GM10266 (cell line): ENCODE data around the gene PCDHGC4.

Source experiments
- DNase-seq: peaks from one replicate; pipeline ENCODE4 v3.0.0; 2012; ENCODE audit errors: extremely low spot score
- TF ChIP-seq, protein P1 (sequence below): IDR thresholded peaks from 2 replicates; pipeline ENCODE4 v1.5.1; 2012; ENCODE audit warnings: mild to moderate bottlenecking, low read depth; ENCODE audit not compliant: control insufficient read depth, insufficient read depth; ENCODE audit errors: missing control alignments

The PCDHGC4 gene

DNA sequence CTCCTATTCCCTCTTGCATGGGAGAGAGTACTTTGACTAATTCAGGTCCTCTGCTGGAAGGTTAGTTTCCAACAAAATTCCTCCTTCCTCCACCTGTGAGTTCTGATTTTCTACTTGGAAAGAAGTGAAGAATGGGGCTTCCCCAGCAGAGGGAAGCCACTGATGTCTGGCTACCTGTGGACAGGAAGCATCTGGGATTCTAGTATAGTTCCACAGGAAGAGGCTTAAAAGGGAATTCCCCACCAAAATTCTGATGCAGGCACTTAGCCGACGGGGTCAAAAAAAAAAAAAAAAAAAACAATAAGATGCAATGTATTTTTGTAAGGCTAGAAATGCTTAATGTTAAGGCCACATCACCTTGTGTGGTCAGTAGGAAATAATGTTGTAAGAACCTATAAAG lies 37.5 kb downstream of the PCDHGC4 start:
- TF ChIP-seq, protein P1, sequence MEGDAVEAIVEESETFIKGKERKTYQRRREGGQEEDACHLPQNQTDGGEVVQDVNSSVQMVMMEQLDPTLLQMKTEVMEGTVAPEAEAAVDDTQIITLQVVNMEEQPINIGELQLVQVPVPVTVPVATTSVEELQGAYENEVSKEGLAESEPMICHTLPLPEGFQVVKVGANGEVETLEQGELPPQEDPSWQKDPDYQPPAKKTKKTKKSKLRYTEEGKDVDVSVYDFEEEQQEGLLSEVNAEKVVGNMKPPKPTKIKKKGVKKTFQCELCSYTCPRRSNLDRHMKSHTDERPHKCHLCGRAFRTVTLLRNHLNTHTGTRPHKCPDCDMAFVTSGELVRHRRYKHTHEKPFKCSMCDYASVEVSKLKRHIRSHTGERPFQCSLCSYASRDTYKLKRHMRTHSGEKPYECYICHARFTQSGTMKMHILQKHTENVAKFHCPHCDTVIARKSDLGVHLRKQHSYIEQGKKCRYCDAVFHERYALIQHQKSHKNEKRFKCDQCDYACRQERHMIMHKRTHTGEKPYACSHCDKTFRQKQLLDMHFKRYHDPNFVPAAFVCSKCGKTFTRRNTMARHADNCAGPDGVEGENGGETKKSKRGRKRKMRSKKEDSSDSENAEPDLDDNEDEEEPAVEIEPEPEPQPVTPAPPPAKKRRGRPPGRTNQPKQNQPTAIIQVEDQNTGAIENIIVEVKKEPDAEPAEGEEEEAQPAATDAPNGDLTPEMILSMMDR = no peak
- DNase-seq = no peak

DNA sequence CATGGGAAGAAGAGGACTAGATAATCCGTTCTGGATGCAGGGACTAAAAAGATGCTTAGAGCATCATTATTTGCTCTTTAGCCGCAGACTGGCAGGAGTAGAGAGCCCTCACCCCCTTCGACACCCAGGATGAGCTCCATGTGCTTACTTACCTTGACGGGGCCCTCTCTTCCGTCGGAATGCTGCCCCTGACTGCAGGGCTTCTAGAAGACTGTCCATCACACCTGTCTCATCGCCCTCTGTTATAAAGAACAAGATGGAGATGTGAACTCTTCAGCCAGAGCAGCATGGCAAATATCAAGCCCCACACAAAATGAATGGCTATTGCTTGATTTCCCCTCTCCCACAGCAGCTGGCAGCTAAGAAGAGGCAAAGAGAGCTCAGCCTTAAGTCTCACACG lies 39.2 kb downstream of the PCDHGC4 start:
- TF ChIP-seq, protein P1 = no peak
- no peak for DNase-seq

DNA sequence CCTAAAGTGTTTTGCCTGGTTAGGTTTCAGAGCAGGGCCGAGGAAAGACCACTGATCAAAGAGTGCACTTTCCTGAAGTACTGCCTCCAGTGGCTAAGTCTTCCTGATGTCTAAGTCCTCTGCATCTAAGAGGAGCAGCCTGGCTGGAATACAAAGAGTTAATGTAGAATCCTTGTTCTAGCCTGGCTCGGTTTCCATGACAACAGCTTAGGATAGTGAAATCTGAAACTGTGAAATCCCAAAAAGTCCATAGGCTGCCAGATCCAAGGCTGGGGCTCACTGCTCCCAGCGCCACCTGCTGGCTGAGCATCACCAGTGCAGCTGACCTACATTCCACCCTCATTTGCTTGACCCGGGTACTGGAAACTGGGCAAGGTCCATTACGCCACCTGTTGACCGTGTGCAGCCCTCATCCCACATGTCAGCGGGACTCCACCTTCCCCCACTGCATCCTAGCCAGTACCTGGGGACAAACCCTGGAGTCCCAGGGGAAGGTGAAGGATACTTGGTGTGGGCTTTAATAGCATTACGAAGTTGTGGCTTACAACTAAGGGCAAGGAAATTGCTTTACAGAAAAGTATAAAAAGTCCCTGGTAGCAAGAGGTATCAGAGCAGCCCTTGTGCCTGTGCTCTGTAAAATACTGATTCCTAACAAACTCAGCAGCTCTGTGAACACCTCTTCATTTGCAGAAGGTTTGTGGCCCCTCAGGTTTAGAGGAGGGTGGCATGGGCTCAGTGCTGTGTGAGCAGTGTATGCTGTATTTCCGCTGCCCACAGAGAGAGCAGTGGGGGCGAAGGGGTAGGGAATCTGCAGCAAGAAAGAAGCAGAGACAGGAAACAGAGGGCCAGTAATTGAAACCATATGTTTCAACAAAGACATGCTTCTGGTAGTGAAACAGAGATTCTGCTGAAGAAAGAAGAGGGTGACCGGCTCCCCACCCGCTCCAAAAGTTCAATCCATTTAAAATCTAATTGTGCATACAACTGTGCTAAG lies 40.1 kb downstream of the PCDHGC4 start:
- TF ChIP-seq, protein P1 = peak; percentile 98
- peak; percentile 65 for DNase-seq

DNA sequence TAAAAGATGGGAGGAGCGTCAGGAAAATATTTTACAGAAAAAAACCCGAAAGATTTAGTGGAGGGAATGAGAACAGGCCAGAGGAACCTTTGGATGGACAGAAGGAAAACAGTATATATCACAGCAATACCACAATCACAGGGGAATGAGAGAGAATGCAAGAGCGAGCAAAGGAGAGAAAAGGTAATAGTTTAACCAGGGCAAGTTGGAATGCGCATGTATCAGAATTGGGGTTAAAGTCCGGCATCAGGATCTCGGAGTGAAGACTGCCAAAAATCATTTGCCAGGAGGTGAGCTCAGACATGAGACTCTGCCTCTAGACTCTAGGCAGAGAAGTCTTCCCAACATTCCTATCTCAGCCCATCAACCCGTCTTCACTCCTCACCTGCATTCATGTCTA lies 40.8 kb downstream of the PCDHGC4 start:
- TF ChIP-seq, protein P1 = no peak

DNA sequence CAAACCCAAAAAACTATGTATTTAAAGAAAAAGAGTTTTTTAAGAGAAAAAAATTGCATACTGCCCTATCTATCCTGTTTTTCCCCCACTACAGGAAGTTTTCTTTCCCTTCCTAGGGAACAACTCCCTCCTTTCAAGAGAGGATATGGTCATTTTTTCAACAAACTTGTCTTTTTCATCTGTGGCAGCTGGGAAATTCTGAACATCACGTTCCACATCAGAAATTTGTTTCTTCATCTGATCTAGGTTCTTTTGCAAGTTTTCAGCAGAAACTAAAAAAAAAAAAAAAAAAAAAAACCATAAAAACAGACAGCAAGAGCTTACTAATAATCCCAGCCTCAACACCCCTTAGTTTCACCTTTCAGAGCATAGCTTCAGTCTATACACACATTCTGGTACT lies 42.6 kb downstream of the PCDHGC4 start:
- TF ChIP-seq, protein P1 = no peak
- DNase-seq = no peak

More for the DNA sequence above, 40.8 kb downstream of the PCDHGC4 start:
- no peak for DNase-seq

DNA sequence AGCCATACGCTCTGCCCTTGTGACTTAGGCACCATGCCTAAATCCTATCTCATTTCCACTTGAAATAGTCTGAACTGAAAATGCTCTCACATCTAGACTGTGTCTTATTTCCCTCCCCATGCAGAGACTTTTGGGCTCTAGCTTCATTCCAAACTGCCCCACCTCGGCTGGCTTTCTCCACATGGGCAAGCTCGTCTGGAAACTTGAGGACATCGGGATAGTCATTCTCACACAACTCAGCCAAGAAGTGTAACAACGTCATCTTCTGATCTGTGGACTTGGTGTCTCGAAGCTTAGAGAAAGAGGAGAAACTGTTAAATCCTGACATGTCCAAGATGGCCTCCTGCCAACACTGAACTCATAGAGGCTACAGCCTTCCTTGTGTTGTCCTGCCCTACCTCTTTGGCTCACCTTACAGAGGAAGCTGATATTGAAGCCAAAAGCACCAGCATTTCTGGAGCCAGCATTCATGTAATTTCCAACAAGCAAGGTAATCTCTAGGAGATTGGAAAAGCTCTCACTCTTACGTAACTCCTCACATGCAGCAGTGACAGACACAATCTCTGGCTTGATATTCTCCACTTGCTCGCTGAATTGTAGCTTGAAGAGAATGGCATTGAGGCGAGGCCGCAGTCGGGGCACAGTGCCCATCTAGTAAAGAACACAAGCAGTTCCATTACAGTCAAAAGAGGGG lies 43.6 kb downstream of the PCDHGC4 start:
- TF ChIP-seq, protein P1 = no peak
- DNase-seq = no peak
